HG03175 (cell line): Measurements from ENCODE around the gene ERCC2.
"Not testable (repeated sequence)": the region's sequence is repeated elsewhere in the genome, so short reads cannot be mapped to it uniquely, and the experiment has no call there.

ENCODE experiments used
- ATAC-seq: cut with Tn5 transposase; IDR thresholded peaks from one replicate; pipeline ENCODE4 v1.9.1; 2021; ENCODE audit warnings: mild to moderate bottlenecking, moderate library complexity; ENCODE audit not compliant: unreplicated experiment

ERCC2 gene

GRCh38 chr19:45370410-45371204, at the start of gene ERCC2:
Gene ERCC2 (minus strand): TSS chr19:45370573. CDS start chr19:45370540, 33 bp downstream.
- peak; percentile 95 for ATAC-seq

GRCh38 chr19:45419895-45420294, 49.5 kb upstream of the ERCC2 start:
- no peak for ATAC-seq

- ATAC-seq: peak; percentile 64
Observed at GRCh38 chr19:45419396-45419795, 49.0 kb upstream of the ERCC2 start.

GRCh38 chr19:45418802-45419201, 48.4 kb upstream of the ERCC2 start:
- ATAC-seq: no peak

- ATAC-seq: no peak
Observed at GRCh38 chr19:45417151-45417550, 46.8 kb upstream of the ERCC2 start.

- no peak for ATAC-seq
Observed at GRCh38 chr19:45414468-45414867, 44.1 kb upstream of the ERCC2 start.

GRCh38 chr19:45413497-45413896, 43.1 kb upstream of the ERCC2 start:
- no peak for ATAC-seq

GRCh38 chr19:45410330-45410729, 40.0 kb upstream of the ERCC2 start:
- ATAC-seq: not testable (repeated sequence)

GRCh38 chr19:45409557-45409920, 39.2 kb upstream of the ERCC2 start:
- no peak for ATAC-seq

GRCh38 chr19:45408830-45409556, 38.6 kb upstream of the ERCC2 start:
- no peak for ATAC-seq

GRCh38 chr19:45408121-45408520, 37.7 kb upstream of the ERCC2 start:
- ATAC-seq: no peak

- not testable (repeated sequence) for ATAC-seq
Observed at GRCh38 chr19:45407585-45407984, 37.2 kb upstream of the ERCC2 start.

- no peak for ATAC-seq
Observed at GRCh38 chr19:45407091-45407375, 36.7 kb upstream of the ERCC2 start.

GRCh38 chr19:45406226-45407090, 36.1 kb upstream of the ERCC2 start, which contains the start of gene POLR1G:
Gene POLR1G (plus strand): TSS chr19:45406644. CDS start chr19:45406697, 53 bp downstream.
- peak; percentile 72 for ATAC-seq

GRCh38 chr19:45405435-45406225, 35.3 kb upstream of the ERCC2 start:
- ATAC-seq: peak; percentile 47

GRCh38 chr19:45404557-45405434, 34.4 kb upstream of the ERCC2 start, which contains the start of gene PPP1R13L:
Gene PPP1R13L (minus strand): TSS chr19:45405069. CDS start chr19:45398318, 6,751 bp downstream.
- ATAC-seq: peak; percentile 31

- ATAC-seq: no peak
Observed at GRCh38 chr19:45403781-45404556, 33.6 kb upstream of the ERCC2 start.

- no peak for ATAC-seq
Observed at GRCh38 chr19:45403272-45403671, 32.9 kb upstream of the ERCC2 start.
